HG03520 (cell line): Measurements from ENCODE around the gene FAM163B.
"Not testable (repeated sequence)": the region's sequence is repeated elsewhere in the genome, so short reads cannot be mapped to it uniquely, and the experiment has no call there.

Experiments used
- ATAC-seq: cut with Tn5 transposase; IDR thresholded peaks from one replicate; pipeline ENCODE4 v1.9.1; 2021; ENCODE audit warnings: mild to moderate bottlenecking, moderate library complexity; ENCODE audit not compliant: unreplicated experiment

Gene FAM163B

GRCh38 chr9:133640160-133640559 lies 31.0 kb upstream of the FAM163B start:
- no peak for ATAC-seq

GRCh38 chr9:133639613-133640012 lies 30.4 kb upstream of the FAM163B start:
- no peak for ATAC-seq

GRCh38 chr9:133638711-133639110 lies 29.5 kb upstream of the FAM163B start:
- ATAC-seq = no peak

GRCh38 chr9:133638076-133638475 lies 28.9 kb upstream of the FAM163B start:
- ATAC-seq = no peak

- no peak for ATAC-seq
Measured at GRCh38 chr9:133637451-133638055, 28.4 kb upstream of the FAM163B start.

- no peak for ATAC-seq
Measured at GRCh38 chr9:133636902-133637301, 27.7 kb upstream of the FAM163B start.

GRCh38 chr9:133635533-133636531 lies 26.6 kb upstream of the FAM163B start, which contains the start of gene DBH:
DBH (plus strand) TSS chr9:133636363; CDS start chr9:133636372, 9 bp downstream.
- ATAC-seq = no peak

- no peak for ATAC-seq
Measured at GRCh38 chr9:133635098-133635497, 25.9 kb upstream of the FAM163B start.

GRCh38 chr9:133634081-133634691 lies 25.0 kb upstream of the FAM163B start:
- ATAC-seq = no peak

GRCh38 chr9:133633681-133634080 lies 24.5 kb upstream of the FAM163B start:
- ATAC-seq = no peak

GRCh38 chr9:133632806-133633680 lies 23.9 kb upstream of the FAM163B start:
- ATAC-seq = no peak

- ATAC-seq = no peak
Measured at GRCh38 chr9:133631111-133631510, 21.9 kb upstream of the FAM163B start.

GRCh38 chr9:133629221-133630110 lies 20.3 kb upstream of the FAM163B start:
- no peak for ATAC-seq

- no peak for ATAC-seq
Measured at GRCh38 chr9:133628766-133629165, 19.6 kb upstream of the FAM163B start.

GRCh38 chr9:133627341-133627740 lies 18.2 kb upstream of the FAM163B start:
- ATAC-seq = no peak

GRCh38 chr9:133626008-133626407 lies 16.8 kb upstream of the FAM163B start:
- ATAC-seq = not testable (repeated sequence)

GRCh38 chr9:133622555-133622954 lies 13.4 kb upstream of the FAM163B start:
- no peak for ATAC-seq

- ATAC-seq = no peak
Measured at GRCh38 chr9:133621725-133622267, 12.6 kb upstream of the FAM163B start.

- ATAC-seq = no peak
Measured at GRCh38 chr9:133619791-133620190, 10.6 kb upstream of the FAM163B start.
